GM12878 (cell line): ENCODE measurements around the gene SDK2. TPM values are rescaled to one million over a fixed set of nuclear protein-coding genes. Genes with fewer than 3 reads are reported as not detected.

Source experiments
- ATAC-seq: fragments of 200-7000 bp; cut with Tn5 transposase; 3 replicates; pipeline ENCODE4 v1.9.1; 2020; ENCODE audit warnings: mild to moderate bottlenecking, moderate library complexity
- BruUV-seq: library from RNA; stranded (reverse); fragments of 400-500 nt; replicated peaks from 2 replicates; lab custom pipeline; 2021; lab: Mats Ljungman, UMichigan
- CTCF ChIA-PET: fragments of 300-600 bp; sonication (Branson Sonifier 250); formaldehyde crosslinking; extraction: SDS; loops from one replicate; lab custom pipeline; 2021; ENCODE audit warnings: inconsistent platforms; lab: Yijun Ruan, JAX
- POLR2A ChIA-PET: fragments of 350-600 bp; formaldehyde crosslinking; extraction: SDS; loops from one replicate; lab custom pipeline; 2021; ENCODE audit warnings: inconsistent platforms; lab: Charles Lee
- RAD21 ChIA-PET: fragments of 300-600 bp; sonication (Branson Sonifier 250); formaldehyde crosslinking; loops from one replicate; lab custom pipeline; 2023; ENCODE audit warnings: antibody characterized with exemption; ENCODE audit not compliant: unreplicated experiment; lab: Charles Lee
- SMC1A ChIA-PET: fragments of 300-600 bp; sonication (Branson Sonifier 250); formaldehyde crosslinking; loops from one replicate; lab custom pipeline; 2023; ENCODE audit not compliant: unreplicated experiment, uncharacterized antibody; lab: Charles Lee
- DNase-seq: peaks from one replicate; pipeline ENCODE4 v3.0.0-alpha.2; 2011; ENCODE audit warnings: low read depth, low spot score
- FAIRE-seq: peaks from 3 replicates; lab custom pipeline; 2011; peaks lifted over from hg19 to GRCh38; lab: Jason Lieb, UNC
- H2AFZ ChIP-seq: 2 replicates; pipeline ENCODE4 v1.6.0; 2011; ENCODE audit warnings: low read depth, low read length, control low read depth; ENCODE audit not compliant: control insufficient read depth
- H3K27ac ChIP-seq: 2 replicates; pipeline ENCODE4 v1.5.1; 2011; ENCODE audit warnings: control low read depth; ENCODE audit not compliant: control insufficient read depth, insufficient read depth
- H3K27me3 ChIP-seq, 2 experiments: replicated peaks in 1 of 2; 2 replicates each; pipeline versions ENCODE4 v1.6.0 to v1.6.1; 2011; ENCODE audit warnings: low read length in 1 of 2; ENCODE audit not compliant: control insufficient read depth in 2 of 2, insufficient read depth in 2 of 2
- H3K36me3 ChIP-seq, 2 experiments: 2 replicates each; pipeline ENCODE4 v1.5.1; 2011; ENCODE audit warnings: low read length in 1 of 2; ENCODE audit not compliant: control insufficient read depth in 2 of 2, insufficient read depth in 2 of 2
- H3K4me1 ChIP-seq: 2 replicates; pipeline ENCODE4 v1.6.1; 2011; ENCODE audit warnings: mild to moderate bottlenecking, low read length, moderate library complexity, mixed read lengths; ENCODE audit not compliant: control insufficient read depth, insufficient read depth
- H3K4me2 ChIP-seq: 2 replicates; pipeline ENCODE4 v1.6.0; 2011; ENCODE audit warnings: control low read depth; ENCODE audit not compliant: control insufficient read depth, insufficient read depth
- H3K4me3 ChIP-seq: fragments of 200-600 bp; sonication (generic); 2 replicates; pipeline ENCODE4 v1.5.1; 2016
- H3K79me2 ChIP-seq: 2 replicates; pipeline ENCODE4 v1.6.0; 2011; ENCODE audit warnings: low read length; ENCODE audit not compliant: control insufficient read depth, insufficient read depth
- H3K9ac ChIP-seq: 2 replicates; pipeline ENCODE4 v1.8.0; 2011; ENCODE audit warnings: low read length, control low read depth, mixed read lengths; ENCODE audit not compliant: control insufficient read depth, insufficient read depth
- H3K9me3 ChIP-seq: replicated peaks from 3 replicates; pipeline ENCODE4 v1.5.1; 2011; ENCODE audit warnings: mild to moderate bottlenecking, low read length; ENCODE audit not compliant: control insufficient read depth, insufficient read depth
- H4K20me1 ChIP-seq: 2 replicates; pipeline ENCODE4 v1.6.0; 2011; ENCODE audit not compliant: control insufficient read depth, insufficient read depth
- BCL3 ChIP-seq: IDR thresholded peaks from 2 replicates; pipeline ENCODE4 v1.6.1; 2011; ENCODE audit warnings: borderline replicate concordance, low read depth, mild to moderate bottlenecking, moderate library complexity, low read length; ENCODE audit not compliant: insufficient read depth, poor library complexity, severe bottlenecking
- BRCA1 ChIP-seq: IDR thresholded peaks from 2 replicates; pipeline ENCODE4 v1.6.1; 2011; ENCODE audit warnings: low read depth, low read length, improper control_type of control experiment
- CHD4 ChIP-seq: fragments of 200-600 bp; sonication (generic); IDR thresholded peaks from 2 replicates; pipeline ENCODE4 v1.6.1; 2016; ENCODE audit warnings: mild to moderate bottlenecking
- GATAD2B ChIP-seq: fragments of 450-650 bp; conservative IDR thresholded peaks from 2 replicates; pipeline ENCODE4 v1.6.1; 2017; ENCODE audit warnings: low read depth, mild to moderate bottlenecking, moderate library complexity
- MLLT1 ChIP-seq: fragments of 450-650 bp; IDR thresholded peaks from 2 replicates; pipeline ENCODE4 v1.6.1; 2016; ENCODE audit warnings: mild to moderate bottlenecking
- MTA3 ChIP-seq: IDR thresholded peaks from 2 replicates; pipeline ENCODE4 v1.6.1; 2012; ENCODE audit warnings: low read length, inconsistent platforms, borderline replicate concordance
- MYC ChIP-seq: IDR thresholded peaks from 2 replicates; pipeline ENCODE4 v1.6.1; 2011; ENCODE audit warnings: mild to moderate bottlenecking, low read length, moderate library complexity, inconsistent platforms; ENCODE audit not compliant: insufficient read depth, insufficient replicate concordance, insufficient read length, severe bottlenecking
- NFYB ChIP-seq: IDR thresholded peaks from 2 replicates; pipeline ENCODE4 v1.6.1; 2011; ENCODE audit warnings: low read depth, mild to moderate bottlenecking, low read length, improper control_type of control experiment, moderate library complexity; ENCODE audit not compliant: insufficient read depth
- PAX5 ChIP-seq: IDR thresholded peaks from 2 replicates; pipeline ENCODE4 v1.6.1; 2011; ENCODE audit warnings: low read depth, low read length, borderline replicate concordance
- STAT3 ChIP-seq: IDR thresholded peaks from 2 replicates; pipeline ENCODE4 v1.6.1; 2011; ENCODE audit warnings: low read depth, low read length, improper control_type of control experiment
- ZNF217 ChIP-seq: fragments of 450-650 bp; IDR thresholded peaks from 2 replicates; pipeline ENCODE4 v1.6.1; 2017; ENCODE audit warnings: antibody characterized with exemption, mild to moderate bottlenecking
- ZNF622 ChIP-seq: fragments of 450-650 bp; IDR thresholded peaks from 2 replicates; pipeline ENCODE4 v1.6.1; 2017; ENCODE audit warnings: mild to moderate bottlenecking, inconsistent platforms
- WGBS: methylation state at CpG from one replicate; pipeline ENCODE4 v1.1.6; 2016; ENCODE audit warnings: low lambda C conversion rate; ENCODE audit not compliant: insufficient replicate concordance, insufficient coverage; ENCODE audit errors: missing lambda C conversion rate; 5-methylcytosine and 5-hydroxymethylcytosine counted together
- in situ Hi-C: fragments of 300-500 bp; cut with MboI; formaldehyde crosslinking; loops from 9 replicates; pipeline ENCODE4 v1.14.3; 2018; ENCODE audit warnings: mixed read lengths
- intact Hi-C: fragments of 100-400 bp; cut with micrococcal nuclease; formaldehyde crosslinking; loops from one replicate; pipeline ENCODE4 v1.14.2; 2022; ENCODE audit not compliant: unreplicated experiment
- polyA plus RNA-seq, 11 experiments: library from polyadenylated mRNA; depleted of rRNA in 4 of 11; unstranded in 6 of 11; stranded (reverse) in 5 of 11; fragments of >200 nt; fragmentation: Nextera tagmentation in 4 of 11; fragmentation: Illumina TruSeq in 1 of 11; extraction: Ambion mirVana in 4 of 11; extraction: Trizol in 1 of 11; gene quantifications; 1 replicate in 1 of 11; 2 replicates in 10 of 11; pipeline versions ENCODE4 v1.2.1 to v1.2.3, GENCODE V29; 2011 to 2016; ENCODE audit warnings: inconsistent platforms in 2 of 11, missing spikeins in 2 of 11, low read depth in 1 of 11
- total RNA-seq, 4 experiments: library from RNA; depleted of rRNA in 3 of 4; stranded (reverse); fragments of >200 nt in 3 of 4; fragmentation: Illumina TruSeq in 1 of 4; extraction: Trizol in 1 of 4; gene quantifications; 2 replicates each; pipeline versions ENCODE4 v1.2.1 to v1.2.3, GENCODE V29; 2013 to 2021

The SDK2 gene
- total and polyA plus RNA-seq, 10 of the 15 experiments (the other 5 are each of a cell fraction or from before 2014, with no cell fraction given) = 0.03 to 0.08 (median 0.03) TPM; not detected in 7

GRCh38 chr17:73380439-73381106 is 263.7 kb downstream of the SDK2 start:
- no peaks in the 10 kb centered on the region for H3K79me2 ChIP-seq
- SMC1A ChIA-PET = no interaction called here
- H3K9ac ChIP-seq = no peak overlapping the region
- H3K4me3 ChIP-seq = no peak overlapping the region
- H3K4me2 ChIP-seq = no peak overlapping the region
- no peak for ATAC-seq
- no peak for TF ChIP-seq MYC
- TF ChIP-seq ZNF622 = no peak
- no peak for TF ChIP-seq GATAD2B
- no peak for TF ChIP-seq BCL3
- no peak for TF ChIP-seq MTA3
- TF ChIP-seq ZNF217 = no peak
- TF ChIP-seq MLLT1 = no peak
- TF ChIP-seq CHD4 = no peak
- TF ChIP-seq NFYB = no peak
- TF ChIP-seq STAT3 = no peak
- TF ChIP-seq BRCA1 = no peak
- TF ChIP-seq PAX5 = no peak
- H2AFZ ChIP-seq = no peak overlapping the region
- RAD21 ChIA-PET = no interaction called here
- H3K4me1 ChIP-seq = no peaks in the 10 kb centered on the region
- DNase-seq = no peak
- H3K27ac ChIP-seq = no peak overlapping the region
- 52% methylated on average over 29 of the region's 29 CpGs for WGBS
- CTCF ChIA-PET = interaction anchor here (2.3 kb wide), 1 partner anchor 10 kb away, joined by 9 read pairs; no protein-coding TSS in a partner anchor
- H3K36me3 ChIP-seq = no peaks in the 10 kb centered on the region
- POLR2A ChIA-PET = no interaction called here
- H3K9me3 ChIP-seq = no peaks in the 10 kb centered on the region
- intact Hi-C loops = no loop called here
- no peaks in the 10 kb centered on the region for H3K27me3 ChIP-seq
- H4K20me1 ChIP-seq = no peaks in the 10 kb centered on the region
- BruUV-seq = no TSS peak
- in situ Hi-C loops = no loop called here
- no peak for FAIRE-seq
